SK-N-SH treated with all-trans-retinoic acid at 6 μM for 48 hours (cell line): ENCODE measurements around the gene RGS19.
"Not testable (repeated sequence)": the region's sequence is repeated elsewhere in the genome, so short reads cannot be mapped to it uniquely, and the experiment has no call there.

Experiments
- ATAC-seq: fragments of 200-7000 bp; cut with Tn5 transposase; 3 replicates; pipeline ENCODE4 v1.9.1; 2020; ENCODE audit warnings: mild to moderate bottlenecking, moderate library complexity
- BACH2 ChIP-seq: fragments of 250-450 bp; sonication (Bioruptor Pico); IDR thresholded peaks from 2 replicates; pipeline ENCODE4 v1.9.0; 2021; ENCODE audit warnings: mild to moderate bottlenecking, borderline replicate concordance
- CSDC2 ChIP-seq: fragments of 250-450 bp; sonication (Bioruptor Pico); IDR thresholded peaks from 2 replicates; pipeline ENCODE4 v1.5.0; 2020; ENCODE audit warnings: mild to moderate bottlenecking, moderate library complexity
- GLIS3 ChIP-seq: fragments of 250-450 bp; sonication (Bioruptor Pico); IDR thresholded peaks from 2 replicates; pipeline ENCODE4 v1.5.0; 2020; ENCODE audit warnings: mild to moderate bottlenecking, moderate library complexity
- OSR1 ChIP-seq: fragments of 250-450 bp; sonication (Bioruptor Pico); IDR thresholded peaks from 2 replicates; pipeline ENCODE4 v1.8.0; 2022; ENCODE audit warnings: moderate library complexity, mild to moderate bottlenecking, inconsistent platforms
- PPARA ChIP-seq: fragments of 250-450 bp; sonication (Bioruptor Pico); IDR thresholded peaks from 2 replicates; pipeline ENCODE4 v1.5.0; 2020; ENCODE audit warnings: mild to moderate bottlenecking, borderline replicate concordance
- RARB ChIP-seq: fragments of 250-450 bp; sonication (Bioruptor Pico); IDR thresholded peaks from 2 replicates; pipeline ENCODE4 v1.8.0; 2021; ENCODE audit warnings: mild to moderate bottlenecking, moderate library complexity
- SNAI2 ChIP-seq: fragments of 250-450 bp; sonication (Bioruptor Pico); IDR thresholded peaks from 2 replicates; pipeline ENCODE4 v1.5.0; 2020; ENCODE audit warnings: mild to moderate bottlenecking, moderate library complexity
- TCF4 ChIP-seq: fragments of 250-450 bp; sonication (Bioruptor Pico); IDR thresholded peaks from 2 replicates; pipeline ENCODE4 v1.8.0; 2021; ENCODE audit warnings: mild to moderate bottlenecking, moderate library complexity, borderline replicate concordance
- TOX ChIP-seq: fragments of 250-450 bp; sonication (Bioruptor Pico); IDR thresholded peaks from 2 replicates; pipeline ENCODE4 v1.8.0; 2021; ENCODE audit warnings: mild to moderate bottlenecking, moderate library complexity, borderline replicate concordance
- ZFP30 ChIP-seq: fragments of 450-650 bp; formaldehyde crosslinking; IDR thresholded peaks from 2 replicates; pipeline ENCODE4 v1.5.0; 2022; ENCODE audit warnings: mild to moderate bottlenecking, moderate library complexity
- ZNF8 ChIP-seq: fragments of 450-650 bp; formaldehyde crosslinking; IDR thresholded peaks from 2 replicates; pipeline ENCODE4 v1.5.0; 2020; ENCODE audit warnings: mild to moderate bottlenecking, moderate library complexity
- TF ChIP-seq, protein P1 (sequence below): fragments of 250-450 bp; sonication (Bioruptor Pico); IDR thresholded peaks from 2 replicates; pipeline ENCODE4 v1.5.1; 2021; ENCODE audit warnings: mild to moderate bottlenecking, moderate library complexity
- TF ChIP-seq, protein P2 (sequence below): fragments of 250-450 bp; sonication (Bioruptor Pico); IDR thresholded peaks from 2 replicates; pipeline ENCODE4 v1.8.0; 2020; ENCODE audit warnings: mild to moderate bottlenecking, moderate library complexity, borderline replicate concordance
- TF ChIP-seq, protein P3 (sequence below): fragments of 250-450 bp; sonication (Bioruptor Pico); IDR thresholded peaks from 2 replicates; pipeline ENCODE4 v1.5.0; 2020; ENCODE audit warnings: mild to moderate bottlenecking, moderate library complexity

RGS19 gene

DNA sequence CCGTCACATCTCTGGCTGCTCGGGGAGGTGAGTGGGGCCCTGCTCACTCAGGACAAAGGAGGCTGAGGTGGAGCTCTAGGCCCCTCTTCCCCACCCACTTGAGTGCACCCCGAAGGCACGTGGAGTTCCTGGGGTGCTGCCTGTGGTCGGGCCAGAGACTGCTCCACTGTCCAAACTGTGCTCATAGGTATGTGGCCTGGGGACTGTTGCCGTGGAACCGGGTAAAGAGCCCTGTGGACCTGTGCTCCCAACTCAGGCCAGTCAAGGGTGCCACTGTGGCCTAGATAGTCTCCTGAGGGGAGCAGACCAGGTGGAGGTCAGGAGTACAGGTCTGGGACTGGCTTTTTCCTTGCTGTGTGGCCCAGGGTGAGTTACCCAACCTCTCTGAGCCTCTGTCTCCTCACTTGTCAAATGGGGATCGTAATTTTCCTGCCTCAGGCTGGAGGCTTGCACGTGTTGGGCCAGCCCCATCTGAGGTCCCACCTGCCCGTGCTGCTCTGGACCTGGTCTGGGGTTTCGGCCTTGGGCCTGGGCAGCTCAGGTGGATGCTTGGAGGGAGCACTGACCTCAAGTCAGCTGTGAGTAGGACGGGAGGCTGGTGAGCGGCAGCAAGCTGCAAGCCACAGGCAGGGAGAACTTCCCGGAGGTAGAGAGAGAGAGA lies 40.5 kb upstream of the RGS19 start (continued):
- TF ChIP-seq, protein P1, sequence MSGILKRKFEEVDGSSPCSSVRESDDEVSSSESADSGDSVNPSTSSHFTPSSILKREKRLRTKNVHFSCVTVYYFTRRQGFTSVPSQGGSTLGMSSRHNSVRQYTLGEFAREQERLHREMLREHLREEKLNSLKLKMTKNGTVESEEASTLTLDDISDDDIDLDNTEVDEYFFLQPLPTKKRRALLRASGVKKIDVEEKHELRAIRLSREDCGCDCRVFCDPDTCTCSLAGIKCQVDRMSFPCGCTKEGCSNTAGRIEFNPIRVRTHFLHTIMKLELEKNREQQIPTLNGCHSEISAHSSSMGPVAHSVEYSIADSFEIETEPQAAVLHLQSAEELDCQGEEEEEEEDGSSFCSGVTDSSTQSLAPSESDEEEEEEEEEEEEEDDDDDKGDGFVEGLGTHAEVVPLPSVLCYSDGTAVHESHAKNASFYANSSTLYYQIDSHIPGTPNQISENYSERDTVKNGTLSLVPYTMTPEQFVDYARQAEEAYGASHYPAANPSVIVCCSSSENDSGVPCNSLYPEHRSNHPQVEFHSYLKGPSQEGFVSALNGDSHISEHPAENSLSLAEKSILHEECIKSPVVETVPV (CRISPR knock-in tag) = no peak
- TF ChIP-seq OSR1 (CRISPR knock-in tag) (no peak), GLIS3 (CRISPR knock-in tag) (no peak), PPARA (CRISPR knock-in tag) (no peak), BACH2 (no peak)

DNA sequence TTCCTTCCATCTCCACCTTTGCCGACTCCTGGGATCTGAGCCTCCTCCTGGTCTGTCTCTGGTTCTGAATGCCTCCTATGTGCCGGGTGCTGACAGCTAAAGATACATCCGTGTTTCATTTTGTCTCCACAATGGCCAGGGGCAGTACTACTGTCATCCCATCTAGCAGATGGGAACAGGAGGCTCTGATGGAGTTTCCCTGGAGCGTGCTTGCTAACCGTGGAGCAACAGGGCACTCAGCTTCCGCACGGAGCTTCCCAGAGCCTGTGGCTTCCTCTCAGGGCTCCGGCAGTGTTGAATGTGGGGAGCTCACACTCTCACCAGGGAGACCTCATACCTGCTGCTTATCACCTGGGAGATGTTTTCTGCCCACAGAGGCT lies 40.0 kb upstream of the RGS19 start:
- ATAC-seq = no peak
- no peak for TF ChIP-seq CSDC2 (CRISPR knock-in tag)
- TF ChIP-seq, protein P2, sequence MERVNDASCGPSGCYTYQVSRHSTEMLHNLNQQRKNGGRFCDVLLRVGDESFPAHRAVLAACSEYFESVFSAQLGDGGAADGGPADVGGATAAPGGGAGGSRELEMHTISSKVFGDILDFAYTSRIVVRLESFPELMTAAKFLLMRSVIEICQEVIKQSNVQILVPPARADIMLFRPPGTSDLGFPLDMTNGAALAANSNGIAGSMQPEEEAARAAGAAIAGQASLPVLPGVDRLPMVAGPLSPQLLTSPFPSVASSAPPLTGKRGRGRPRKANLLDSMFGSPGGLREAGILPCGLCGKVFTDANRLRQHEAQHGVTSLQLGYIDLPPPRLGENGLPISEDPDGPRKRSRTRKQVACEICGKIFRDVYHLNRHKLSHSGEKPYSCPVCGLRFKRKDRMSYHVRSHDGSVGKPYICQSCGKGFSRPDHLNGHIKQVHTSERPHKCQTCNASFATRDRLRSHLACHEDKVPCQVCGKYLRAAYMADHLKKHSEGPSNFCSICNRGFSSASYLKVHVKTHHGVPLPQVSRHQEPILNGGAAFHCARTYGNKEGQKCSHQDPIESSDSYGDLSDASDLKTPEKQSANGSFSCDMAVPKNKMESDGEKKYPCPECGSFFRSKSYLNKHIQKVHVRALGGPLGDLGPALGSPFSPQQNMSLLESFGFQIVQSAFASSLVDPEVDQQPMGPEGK (CRISPR knock-in tag) = no peak

DNA sequence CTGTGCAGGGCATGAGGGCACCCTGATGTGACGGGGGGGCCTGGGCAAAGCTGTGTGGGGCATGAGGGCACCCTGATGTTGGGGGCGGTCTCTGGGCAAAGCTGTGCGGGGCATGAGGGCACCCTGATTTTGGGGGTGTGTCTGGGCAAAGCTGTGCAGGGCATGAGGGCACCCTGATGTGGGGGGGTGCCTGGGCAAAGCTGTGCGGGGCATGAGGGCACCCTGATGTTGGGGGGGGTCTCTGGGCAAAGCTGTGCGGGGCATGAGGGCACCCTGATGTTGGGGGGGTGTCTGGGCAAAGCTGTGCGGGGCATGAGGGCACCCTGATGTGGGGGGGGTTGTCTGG lies 38.1 kb upstream of the RGS19 start:
- ATAC-seq = not testable (repeated sequence)

DNA sequence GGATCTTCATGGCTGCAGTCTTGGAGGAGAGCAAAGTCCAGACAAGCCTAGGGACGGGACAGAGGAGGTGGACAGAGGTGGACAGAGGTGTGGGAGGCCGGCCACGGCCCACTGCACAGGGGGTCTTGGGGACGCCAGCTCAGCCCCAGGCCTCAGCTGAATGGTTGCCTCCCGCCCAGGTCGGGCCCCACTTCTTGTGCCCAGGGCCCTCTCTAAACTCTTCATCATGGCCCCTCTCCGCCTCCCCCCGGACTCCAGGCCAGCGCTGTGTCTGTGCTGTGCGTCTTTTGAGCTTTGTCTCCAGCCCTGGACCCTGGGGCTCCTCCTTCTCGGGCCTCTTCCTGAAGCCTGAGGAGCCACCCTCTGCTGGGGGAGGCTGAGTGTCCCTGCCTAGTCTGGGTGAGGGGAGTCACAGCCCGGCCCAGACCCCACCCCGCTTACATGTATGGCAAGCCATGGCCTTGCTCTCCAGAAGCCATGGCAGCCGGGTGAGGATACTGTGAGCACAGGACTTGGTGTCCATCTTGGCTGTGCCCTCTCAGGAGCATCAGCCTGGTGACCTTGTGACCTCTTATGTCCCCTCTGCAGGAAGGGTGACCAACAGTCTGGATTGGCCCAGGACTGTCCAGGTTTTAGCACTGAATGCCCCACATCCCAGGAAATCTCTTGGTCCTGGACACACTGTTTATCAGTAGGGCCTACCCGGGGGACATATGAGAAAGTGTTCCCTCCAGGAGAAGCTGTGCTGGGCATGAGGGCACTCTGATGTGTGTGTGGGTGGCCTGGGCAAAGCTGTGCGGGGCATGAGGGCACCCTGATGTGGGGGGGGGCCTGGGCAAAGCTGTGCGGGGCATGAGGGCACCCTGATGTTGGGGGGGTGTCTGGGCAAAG lies 37.5 kb upstream of the RGS19 start:
- no peak for ATAC-seq

DNA sequence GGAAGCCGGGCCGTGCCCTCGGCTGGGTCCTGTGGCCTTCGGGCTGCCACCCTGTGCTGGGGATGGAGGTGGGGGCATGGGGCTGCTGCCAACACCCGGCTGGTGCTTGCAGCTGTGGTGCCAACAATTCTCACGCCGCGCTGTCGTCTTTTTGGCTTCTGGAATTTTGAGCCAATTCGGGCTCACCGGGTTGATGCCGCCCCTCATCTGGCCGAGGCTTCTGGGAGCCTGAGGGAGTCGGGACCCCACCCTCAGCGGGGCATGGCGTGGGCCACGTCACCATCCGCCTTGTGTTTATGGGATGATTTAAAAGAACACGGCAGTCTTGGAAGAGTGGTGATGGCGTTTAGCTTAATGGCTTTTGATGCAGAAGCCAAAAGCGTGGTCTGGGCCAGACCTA lies 36.7 kb upstream of the RGS19 start:
- no peak for TF ChIP-seq TOX
- TF ChIP-seq, protein P1 (CRISPR knock-in tag) = no peak
- TF ChIP-seq TCF4 (CRISPR knock-in tag) = no peak
- no peak for TF ChIP-seq OSR1 (CRISPR knock-in tag)
- no peak for TF ChIP-seq CSDC2 (CRISPR knock-in tag)
- no peak for TF ChIP-seq ZNF8
- TF ChIP-seq, protein P3, sequence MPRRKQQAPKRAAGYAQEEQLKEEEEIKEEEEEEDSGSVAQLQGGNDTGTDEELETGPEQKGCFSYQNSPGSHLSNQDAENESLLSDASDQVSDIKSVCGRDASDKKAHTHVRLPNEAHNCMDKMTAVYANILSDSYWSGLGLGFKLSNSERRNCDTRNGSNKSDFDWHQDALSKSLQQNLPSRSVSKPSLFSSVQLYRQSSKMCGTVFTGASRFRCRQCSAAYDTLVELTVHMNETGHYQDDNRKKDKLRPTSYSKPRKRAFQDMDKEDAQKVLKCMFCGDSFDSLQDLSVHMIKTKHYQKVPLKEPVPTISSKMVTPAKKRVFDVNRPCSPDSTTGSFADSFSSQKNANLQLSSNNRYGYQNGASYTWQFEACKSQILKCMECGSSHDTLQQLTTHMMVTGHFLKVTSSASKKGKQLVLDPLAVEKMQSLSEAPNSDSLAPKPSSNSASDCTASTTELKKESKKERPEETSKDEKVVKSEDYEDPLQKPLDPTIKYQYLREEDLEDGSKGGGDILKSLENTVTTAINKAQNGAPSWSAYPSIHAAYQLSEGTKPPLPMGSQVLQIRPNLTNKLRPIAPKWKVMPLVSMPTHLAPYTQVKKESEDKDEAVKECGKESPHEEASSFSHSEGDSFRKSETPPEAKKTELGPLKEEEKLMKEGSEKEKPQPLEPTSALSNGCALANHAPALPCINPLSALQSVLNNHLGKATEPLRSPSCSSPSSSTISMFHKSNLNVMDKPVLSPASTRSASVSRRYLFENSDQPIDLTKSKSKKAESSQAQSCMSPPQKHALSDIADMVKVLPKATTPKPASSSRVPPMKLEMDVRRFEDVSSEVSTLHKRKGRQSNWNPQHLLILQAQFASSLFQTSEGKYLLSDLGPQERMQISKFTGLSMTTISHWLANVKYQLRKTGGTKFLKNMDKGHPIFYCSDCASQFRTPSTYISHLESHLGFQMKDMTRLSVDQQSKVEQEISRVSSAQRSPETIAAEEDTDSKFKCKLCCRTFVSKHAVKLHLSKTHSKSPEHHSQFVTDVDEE (CRISPR knock-in tag) = no peak
- TF ChIP-seq, protein P2 (CRISPR knock-in tag) = no peak
- TF ChIP-seq BACH2 = no peak
- no peak for ATAC-seq

More for the DNA sequence above, 37.5 kb upstream of the RGS19 start:
- TF ChIP-seq RARB (CRISPR knock-in tag) (no peak), OSR1 (CRISPR knock-in tag) (no peak), ZNF8 (no peak), SNAI2 (CRISPR knock-in tag) (no peak), ZFP30 (CRISPR knock-in tag) (no peak), CSDC2 (CRISPR knock-in tag) (no peak), PPARA (CRISPR knock-in tag) (no peak)
- TF ChIP-seq, protein P1 (CRISPR knock-in tag) = no peak
- TF ChIP-seq, protein P2 (CRISPR knock-in tag) = no peak
